A673 (cell line): ENCODE data around the gene SKOR1.

Experiments
- CTCF ChIP-seq: fragments of 300-800, 200-600 bp; sonication (generic); conservative IDR thresholded peaks from 2 replicates; pipeline ENCODE4 v1.5.1; 2017; ENCODE audit warnings: low read depth, mild to moderate bottlenecking, antibody characterized with exemption, low read length, moderate library complexity, mixed read lengths
- EZH2 ChIP-seq: fragments of 200-600 bp; sonication (generic); IDR thresholded peaks from 2 replicates; pipeline ENCODE4 v1.6.1; 2017; ENCODE audit warnings: borderline replicate concordance, low read depth, mild to moderate bottlenecking, mixed read lengths, antibody characterized with exemption, low read length; ENCODE audit not compliant: poor library complexity, severe bottlenecking

GRCh38 chr15:67829647-67830504 is 4.6 kb downstream of the SKOR1 start:
- TF ChIP-seq CTCF (no peak), EZH2 (no peak)
